SK-N-SH treated with all-trans-retinoic acid at 6 μM for 48 hours (cell line): ENCODE data around the gene MAP2K1.

Experiments used
- ATAC-seq: fragments of 200-7000 bp; cut with Tn5 transposase; 3 replicates; pipeline ENCODE4 v1.9.1; 2020; ENCODE audit warnings: mild to moderate bottlenecking, moderate library complexity
- ARNTL ChIP-seq: fragments of 450-650 bp; formaldehyde crosslinking; IDR thresholded peaks from 2 replicates; pipeline ENCODE4 v1.5.0; 2020; ENCODE audit warnings: low read depth, mild to moderate bottlenecking, moderate library complexity, borderline replicate concordance
- BACH2 ChIP-seq: fragments of 250-450 bp; sonication (Bioruptor Pico); IDR thresholded peaks from 2 replicates; pipeline ENCODE4 v1.9.0; 2021; ENCODE audit warnings: mild to moderate bottlenecking, borderline replicate concordance
- CSDC2 ChIP-seq: fragments of 250-450 bp; sonication (Bioruptor Pico); IDR thresholded peaks from 2 replicates; pipeline ENCODE4 v1.5.0; 2020; ENCODE audit warnings: mild to moderate bottlenecking, moderate library complexity
- ESRRG ChIP-seq: fragments of 250-450 bp; sonication (Bioruptor Pico); IDR thresholded peaks from 2 replicates; pipeline ENCODE4 v1.6.1; 2021; ENCODE audit warnings: mild to moderate bottlenecking
- GLIS3 ChIP-seq: fragments of 250-450 bp; sonication (Bioruptor Pico); IDR thresholded peaks from 2 replicates; pipeline ENCODE4 v1.5.0; 2020; ENCODE audit warnings: mild to moderate bottlenecking, moderate library complexity
- ISL1 ChIP-seq: fragments of 250-450 bp; sonication (Bioruptor Pico); IDR thresholded peaks from 2 replicates; pipeline ENCODE4 v2.1.2; 2022; ENCODE audit warnings: mild to moderate bottlenecking, moderate library complexity
- OSR1 ChIP-seq: fragments of 250-450 bp; sonication (Bioruptor Pico); IDR thresholded peaks from 2 replicates; pipeline ENCODE4 v1.8.0; 2022; ENCODE audit warnings: moderate library complexity, mild to moderate bottlenecking, inconsistent platforms
- RARB ChIP-seq: fragments of 250-450 bp; sonication (Bioruptor Pico); IDR thresholded peaks from 2 replicates; pipeline ENCODE4 v1.8.0; 2021; ENCODE audit warnings: mild to moderate bottlenecking, moderate library complexity
- SNAI2 ChIP-seq: fragments of 250-450 bp; sonication (Bioruptor Pico); IDR thresholded peaks from 2 replicates; pipeline ENCODE4 v1.5.0; 2020; ENCODE audit warnings: mild to moderate bottlenecking, moderate library complexity
- TCF4 ChIP-seq: fragments of 250-450 bp; sonication (Bioruptor Pico); IDR thresholded peaks from 2 replicates; pipeline ENCODE4 v1.8.0; 2021; ENCODE audit warnings: mild to moderate bottlenecking, moderate library complexity, borderline replicate concordance
- TOX ChIP-seq: fragments of 250-450 bp; sonication (Bioruptor Pico); IDR thresholded peaks from 2 replicates; pipeline ENCODE4 v1.8.0; 2021; ENCODE audit warnings: mild to moderate bottlenecking, moderate library complexity, borderline replicate concordance
- ZC3H10 ChIP-seq: fragments of 250-450 bp; sonication (Bioruptor Pico); IDR thresholded peaks from 2 replicates; pipeline ENCODE4 v1.5.1; 2021; ENCODE audit warnings: mild to moderate bottlenecking, moderate library complexity
- ZFP3 ChIP-seq: fragments of 250-450 bp; sonication (Bioruptor Pico); IDR thresholded peaks from 2 replicates; pipeline ENCODE4 v1.5.0; 2020; ENCODE audit warnings: mild to moderate bottlenecking, moderate library complexity
- ZFP30 ChIP-seq: fragments of 450-650 bp; formaldehyde crosslinking; IDR thresholded peaks from 2 replicates; pipeline ENCODE4 v1.5.0; 2022; ENCODE audit warnings: mild to moderate bottlenecking, moderate library complexity
- ZNF70 ChIP-seq: fragments of 450-650 bp; formaldehyde crosslinking; IDR thresholded peaks from 2 replicates; pipeline ENCODE4 v1.5.0; 2020; ENCODE audit warnings: mild to moderate bottlenecking, moderate library complexity
- ZNF8 ChIP-seq: fragments of 450-650 bp; formaldehyde crosslinking; IDR thresholded peaks from 2 replicates; pipeline ENCODE4 v1.5.0; 2020; ENCODE audit warnings: mild to moderate bottlenecking, moderate library complexity
- TF ChIP-seq, protein P1 (sequence below): fragments of 250-450 bp; sonication (Bioruptor Pico); IDR thresholded peaks from 2 replicates; pipeline ENCODE4 v1.5.0; 2020; ENCODE audit warnings: mild to moderate bottlenecking, moderate library complexity
- TF ChIP-seq, protein P2 (sequence below): fragments of 250-450 bp; sonication (Bioruptor Pico); IDR thresholded peaks from 2 replicates; pipeline ENCODE4 v1.5.1; 2021; ENCODE audit warnings: mild to moderate bottlenecking, moderate library complexity
- TF ChIP-seq, protein P3 (sequence below): fragments of 250-450 bp; sonication (Bioruptor Pico); IDR thresholded peaks from 2 replicates; pipeline ENCODE4 v1.5.1; 2020; ENCODE audit warnings: low read depth, mild to moderate bottlenecking, moderate library complexity
- TF ChIP-seq, protein P4 (sequence below): fragments of 250-450 bp; sonication (Bioruptor Pico); IDR thresholded peaks from 2 replicates; pipeline ENCODE4 v1.8.0; 2021; ENCODE audit warnings: low read depth, mild to moderate bottlenecking, moderate library complexity, borderline replicate concordance
- TF ChIP-seq, protein P5 (sequence below): fragments of 250-450 bp; sonication (Bioruptor Pico); IDR thresholded peaks from 2 replicates; pipeline ENCODE4 v1.8.0; 2020; ENCODE audit warnings: mild to moderate bottlenecking, moderate library complexity, borderline replicate concordance

MAP2K1 gene

DNA sequence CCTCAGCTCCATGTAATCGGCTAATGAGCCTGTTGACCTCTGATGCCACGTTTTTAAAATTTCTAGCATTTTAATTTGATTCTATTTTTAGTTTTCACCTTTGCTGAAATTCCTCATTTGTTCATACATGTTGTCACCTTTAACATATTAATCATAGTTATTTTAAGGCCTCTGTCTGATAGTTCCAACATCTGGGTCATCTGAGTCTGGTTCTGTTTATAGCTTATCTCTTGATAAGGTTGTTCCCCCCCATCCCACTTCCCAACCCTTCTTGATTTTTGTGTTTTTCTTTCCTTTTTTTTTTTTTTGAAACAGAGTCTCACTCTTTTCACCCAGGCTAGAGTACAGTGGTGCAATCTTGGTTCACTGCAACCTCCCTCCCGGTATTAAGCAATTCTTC, 36.4 kb downstream of the MAP2K1 start (continued):
- TF ChIP-seq, protein P1, sequence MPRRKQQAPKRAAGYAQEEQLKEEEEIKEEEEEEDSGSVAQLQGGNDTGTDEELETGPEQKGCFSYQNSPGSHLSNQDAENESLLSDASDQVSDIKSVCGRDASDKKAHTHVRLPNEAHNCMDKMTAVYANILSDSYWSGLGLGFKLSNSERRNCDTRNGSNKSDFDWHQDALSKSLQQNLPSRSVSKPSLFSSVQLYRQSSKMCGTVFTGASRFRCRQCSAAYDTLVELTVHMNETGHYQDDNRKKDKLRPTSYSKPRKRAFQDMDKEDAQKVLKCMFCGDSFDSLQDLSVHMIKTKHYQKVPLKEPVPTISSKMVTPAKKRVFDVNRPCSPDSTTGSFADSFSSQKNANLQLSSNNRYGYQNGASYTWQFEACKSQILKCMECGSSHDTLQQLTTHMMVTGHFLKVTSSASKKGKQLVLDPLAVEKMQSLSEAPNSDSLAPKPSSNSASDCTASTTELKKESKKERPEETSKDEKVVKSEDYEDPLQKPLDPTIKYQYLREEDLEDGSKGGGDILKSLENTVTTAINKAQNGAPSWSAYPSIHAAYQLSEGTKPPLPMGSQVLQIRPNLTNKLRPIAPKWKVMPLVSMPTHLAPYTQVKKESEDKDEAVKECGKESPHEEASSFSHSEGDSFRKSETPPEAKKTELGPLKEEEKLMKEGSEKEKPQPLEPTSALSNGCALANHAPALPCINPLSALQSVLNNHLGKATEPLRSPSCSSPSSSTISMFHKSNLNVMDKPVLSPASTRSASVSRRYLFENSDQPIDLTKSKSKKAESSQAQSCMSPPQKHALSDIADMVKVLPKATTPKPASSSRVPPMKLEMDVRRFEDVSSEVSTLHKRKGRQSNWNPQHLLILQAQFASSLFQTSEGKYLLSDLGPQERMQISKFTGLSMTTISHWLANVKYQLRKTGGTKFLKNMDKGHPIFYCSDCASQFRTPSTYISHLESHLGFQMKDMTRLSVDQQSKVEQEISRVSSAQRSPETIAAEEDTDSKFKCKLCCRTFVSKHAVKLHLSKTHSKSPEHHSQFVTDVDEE = no peak
- TF ChIP-seq ISL1 (CRISPR knock-in tag) (no peak), ZFP3 (no peak), SNAI2 (CRISPR knock-in tag) (no peak), TOX (CRISPR knock-in tag) (no peak), ZC3H10 (CRISPR knock-in tag) (no peak)
- TF ChIP-seq, protein P2, sequence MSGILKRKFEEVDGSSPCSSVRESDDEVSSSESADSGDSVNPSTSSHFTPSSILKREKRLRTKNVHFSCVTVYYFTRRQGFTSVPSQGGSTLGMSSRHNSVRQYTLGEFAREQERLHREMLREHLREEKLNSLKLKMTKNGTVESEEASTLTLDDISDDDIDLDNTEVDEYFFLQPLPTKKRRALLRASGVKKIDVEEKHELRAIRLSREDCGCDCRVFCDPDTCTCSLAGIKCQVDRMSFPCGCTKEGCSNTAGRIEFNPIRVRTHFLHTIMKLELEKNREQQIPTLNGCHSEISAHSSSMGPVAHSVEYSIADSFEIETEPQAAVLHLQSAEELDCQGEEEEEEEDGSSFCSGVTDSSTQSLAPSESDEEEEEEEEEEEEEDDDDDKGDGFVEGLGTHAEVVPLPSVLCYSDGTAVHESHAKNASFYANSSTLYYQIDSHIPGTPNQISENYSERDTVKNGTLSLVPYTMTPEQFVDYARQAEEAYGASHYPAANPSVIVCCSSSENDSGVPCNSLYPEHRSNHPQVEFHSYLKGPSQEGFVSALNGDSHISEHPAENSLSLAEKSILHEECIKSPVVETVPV (CRISPR knock-in tag) = no peak
- TF ChIP-seq, all 23 proteins: peak for 0

DNA sequence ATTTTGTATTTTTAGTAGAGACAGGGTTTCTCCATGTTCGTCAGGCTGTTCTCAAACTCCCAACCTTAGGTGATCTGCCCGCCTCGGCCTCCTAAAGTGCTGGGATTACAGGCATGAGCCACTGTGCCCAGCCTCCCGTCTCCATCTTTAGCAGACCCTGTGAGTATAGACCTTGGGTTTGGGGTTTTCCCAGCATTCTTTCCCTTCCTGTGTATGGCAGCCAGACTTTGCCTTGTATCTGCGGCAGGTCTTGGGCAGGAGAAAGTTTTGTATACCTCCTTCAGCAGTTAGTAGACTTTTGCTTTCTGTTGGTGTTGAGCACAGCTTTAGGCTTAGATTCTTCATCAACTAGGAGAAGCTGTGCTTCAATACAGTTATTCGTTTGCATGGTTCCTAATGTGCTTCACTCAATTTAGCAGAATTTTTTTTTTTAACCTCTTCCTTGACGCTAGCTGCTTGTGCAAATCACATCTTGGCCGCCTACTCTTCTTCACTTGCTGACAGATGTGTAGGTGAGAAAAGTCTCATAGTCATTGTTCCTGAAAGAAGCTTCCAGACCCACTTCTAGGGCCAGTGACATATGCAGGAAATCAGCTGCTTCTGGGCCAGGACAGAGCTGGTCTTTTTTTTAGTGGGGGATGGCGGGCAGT, 38.4 kb downstream of the MAP2K1 start:
- no peak for TF ChIP-seq ZFP3
- TF ChIP-seq, protein P3, sequence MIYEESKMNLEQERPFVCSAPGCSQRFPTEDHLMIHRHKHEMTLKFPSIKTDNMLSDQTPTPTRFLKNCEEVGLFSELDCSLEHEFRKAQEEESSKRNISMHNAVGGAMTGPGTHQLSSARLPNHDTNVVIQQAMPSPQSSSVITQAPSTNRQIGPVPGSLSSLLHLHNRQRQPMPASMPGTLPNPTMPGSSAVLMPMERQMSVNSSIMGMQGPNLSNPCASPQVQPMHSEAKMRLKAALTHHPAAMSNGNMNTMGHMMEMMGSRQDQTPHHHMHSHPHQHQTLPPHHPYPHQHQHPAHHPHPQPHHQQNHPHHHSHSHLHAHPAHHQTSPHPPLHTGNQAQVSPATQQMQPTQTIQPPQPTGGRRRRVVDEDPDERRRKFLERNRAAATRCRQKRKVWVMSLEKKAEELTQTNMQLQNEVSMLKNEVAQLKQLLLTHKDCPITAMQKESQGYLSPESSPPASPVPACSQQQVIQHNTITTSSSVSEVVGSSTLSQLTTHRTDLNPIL = no peak
- no peak for TF ChIP-seq ESRRG (CRISPR knock-in tag)
- TF ChIP-seq, all 23 proteins: peak for 0
- ATAC-seq = no peak

DNA sequence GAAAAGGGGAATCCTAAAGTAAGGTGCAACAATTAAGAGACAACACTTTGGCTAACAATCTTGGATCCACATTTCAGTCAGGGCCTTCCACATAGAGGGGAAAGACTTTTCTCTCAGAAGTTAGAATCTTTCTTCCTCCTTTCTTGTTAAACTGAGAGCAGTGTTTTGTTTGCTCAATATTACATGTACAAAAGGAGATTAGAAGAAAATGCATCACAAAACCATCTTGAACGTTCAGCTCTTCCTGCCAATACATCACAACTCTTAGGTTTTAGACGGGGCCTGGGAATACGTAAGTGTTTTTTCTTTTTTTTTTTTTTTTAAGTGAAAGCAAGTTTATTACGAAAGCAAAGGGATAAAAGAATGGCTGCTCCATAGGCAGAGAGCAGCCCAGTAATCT, 39.1 kb downstream of the MAP2K1 start:
- no peak for ATAC-seq
- TF ChIP-seq, protein P3 = no peak
- TF ChIP-seq OSR1 (no peak), ZNF70 (CRISPR knock-in tag) (no peak), ZFP3 (no peak), RARB (no peak), ZNF8 (CRISPR knock-in tag) (no peak), BACH2 (CRISPR knock-in tag) (no peak)
- TF ChIP-seq, all 23 proteins: peak for 0

DNA sequence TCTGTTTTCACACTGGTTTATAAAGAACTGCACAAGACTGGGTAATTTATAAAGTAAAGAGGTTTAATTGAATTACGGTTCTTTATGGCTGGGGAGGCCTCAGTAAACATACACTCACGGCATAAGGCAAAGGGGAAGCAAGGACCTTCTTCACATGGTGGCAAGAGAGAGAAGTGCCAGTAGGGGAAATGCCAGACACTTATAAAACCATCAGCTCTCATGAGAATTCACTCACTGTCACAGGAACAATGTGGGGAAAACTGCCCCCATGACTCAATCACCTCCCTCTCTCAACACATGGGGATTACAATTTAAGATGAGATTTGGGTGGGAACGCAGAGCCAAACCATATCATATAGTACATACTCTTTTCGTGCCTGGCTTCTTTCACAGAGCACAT, 42.4 kb downstream of the MAP2K1 start:
- ATAC-seq = no peak
- TF ChIP-seq CSDC2 = no peak
- TF ChIP-seq TCF4 (CRISPR knock-in tag) = no peak
- TF ChIP-seq, protein P4, sequence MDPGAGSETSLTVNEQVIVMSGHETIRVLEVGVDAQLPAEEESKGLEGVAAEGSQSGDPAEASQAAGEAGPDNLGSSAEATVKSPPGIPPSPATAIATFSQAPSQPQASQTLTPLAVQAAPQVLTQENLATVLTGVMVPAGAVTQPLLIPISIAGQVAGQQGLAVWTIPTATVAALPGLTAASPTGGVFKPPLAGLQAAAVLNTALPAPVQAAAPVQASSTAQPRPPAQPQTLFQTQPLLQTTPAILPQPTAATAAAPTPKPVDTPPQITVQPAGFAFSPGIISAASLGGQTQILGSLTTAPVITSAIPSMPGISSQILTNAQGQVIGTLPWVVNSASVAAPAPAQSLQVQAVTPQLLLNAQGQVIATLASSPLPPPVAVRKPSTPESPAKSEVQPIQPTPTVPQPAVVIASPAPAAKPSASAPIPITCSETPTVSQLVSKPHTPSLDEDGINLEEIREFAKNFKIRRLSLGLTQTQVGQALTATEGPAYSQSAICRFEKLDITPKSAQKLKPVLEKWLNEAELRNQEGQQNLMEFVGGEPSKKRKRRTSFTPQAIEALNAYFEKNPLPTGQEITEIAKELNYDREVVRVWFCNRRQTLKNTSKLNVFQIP (CRISPR knock-in tag) = no peak
- TF ChIP-seq, protein P2 (CRISPR knock-in tag) = no peak
- no peak for TF ChIP-seq OSR1
- no peak for TF ChIP-seq TOX (CRISPR knock-in tag)
- TF ChIP-seq ESRRG (CRISPR knock-in tag) = no peak
- no peak for TF ChIP-seq SNAI2 (CRISPR knock-in tag)
- TF ChIP-seq, protein P5, sequence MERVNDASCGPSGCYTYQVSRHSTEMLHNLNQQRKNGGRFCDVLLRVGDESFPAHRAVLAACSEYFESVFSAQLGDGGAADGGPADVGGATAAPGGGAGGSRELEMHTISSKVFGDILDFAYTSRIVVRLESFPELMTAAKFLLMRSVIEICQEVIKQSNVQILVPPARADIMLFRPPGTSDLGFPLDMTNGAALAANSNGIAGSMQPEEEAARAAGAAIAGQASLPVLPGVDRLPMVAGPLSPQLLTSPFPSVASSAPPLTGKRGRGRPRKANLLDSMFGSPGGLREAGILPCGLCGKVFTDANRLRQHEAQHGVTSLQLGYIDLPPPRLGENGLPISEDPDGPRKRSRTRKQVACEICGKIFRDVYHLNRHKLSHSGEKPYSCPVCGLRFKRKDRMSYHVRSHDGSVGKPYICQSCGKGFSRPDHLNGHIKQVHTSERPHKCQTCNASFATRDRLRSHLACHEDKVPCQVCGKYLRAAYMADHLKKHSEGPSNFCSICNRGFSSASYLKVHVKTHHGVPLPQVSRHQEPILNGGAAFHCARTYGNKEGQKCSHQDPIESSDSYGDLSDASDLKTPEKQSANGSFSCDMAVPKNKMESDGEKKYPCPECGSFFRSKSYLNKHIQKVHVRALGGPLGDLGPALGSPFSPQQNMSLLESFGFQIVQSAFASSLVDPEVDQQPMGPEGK (CRISPR knock-in tag) = no peak
- TF ChIP-seq ARNTL (CRISPR knock-in tag) = no peak
- TF ChIP-seq GLIS3 (CRISPR knock-in tag) = no peak
- no peak for TF ChIP-seq ZFP30
